HepG2 (cell line): ENCODE results near the gene FURIN. TPM values are rescaled to one million over a fixed set of nuclear protein-coding genes. Genes with fewer than 3 reads are reported as not detected.

Experiments
- FOXP1 ChIP-seq, 2 experiments: fragments of 450-650 bp in 1 of 2; IDR thresholded peaks; 2 replicates each; pipeline ENCODE4 v1.6.1; 2017 to 2018; ENCODE audit warnings: antibody characterized with exemption in 1 of 2
- GABPB1 ChIP-seq: IDR thresholded peaks from 2 replicates; pipeline ENCODE4 v1.6.1; 2016; ENCODE audit warnings: mild to moderate bottlenecking, missing genetic modification reagents, moderate library complexity, missing compliant biosample characterization
- HMG20A ChIP-seq: IDR thresholded peaks from 2 replicates; pipeline ENCODE4 v1.6.1; 2016; ENCODE audit warnings: borderline replicate concordance
- HNRNPUL1 ChIP-seq: fragments of 200-400 bp; formaldehyde crosslinking; IDR thresholded peaks from 2 replicates; pipeline ENCODE4 v1.6.1; 2017; ENCODE audit warnings: low read depth, mild to moderate bottlenecking, low read length, moderate library complexity
- MAF1 ChIP-seq: sonication (generic); formaldehyde crosslinking; IDR thresholded peaks from 2 replicates; pipeline ENCODE4 v1.5.0; 2020; ENCODE audit warnings: missing genetic modification reagents, borderline replicate concordance
- RBAK ChIP-seq: sonication (generic); formaldehyde crosslinking; IDR thresholded peaks from 2 replicates; pipeline ENCODE4 v1.5.1; 2020; ENCODE audit warnings: mild to moderate bottlenecking, missing genetic modification reagents
- SAP130 ChIP-seq: IDR thresholded peaks from 2 replicates; pipeline ENCODE4 v1.6.1; 2016; ENCODE audit warnings: low read depth
- ZMYM3 ChIP-seq: sonication (generic); formaldehyde crosslinking; IDR thresholded peaks from 2 replicates; pipeline ENCODE4 v1.5.1; 2020; ENCODE audit warnings: mild to moderate bottlenecking, missing genetic modification reagents
- ZNF121 ChIP-seq: sonication (generic); formaldehyde crosslinking; IDR thresholded peaks from 2 replicates; pipeline ENCODE4 v1.5.0; 2020; ENCODE audit warnings: mild to moderate bottlenecking, missing genetic modification reagents
- ZNF512 ChIP-seq: sonication (generic); formaldehyde crosslinking; IDR thresholded peaks from 2 replicates; pipeline ENCODE4 v1.4.0; 2020; ENCODE audit warnings: mild to moderate bottlenecking, missing genetic modification reagents
- ZNF557 ChIP-seq: sonication (generic); formaldehyde crosslinking; IDR thresholded peaks from 2 replicates; pipeline ENCODE4 v1.4.0; 2020; ENCODE audit warnings: missing genetic modification reagents
- ZNF7 ChIP-seq: IDR thresholded peaks from 2 replicates; pipeline ENCODE4 v1.6.1; 2016; ENCODE audit warnings: missing biosample characterization, missing genetic modification reagents
- ZNF703 ChIP-seq: sonication (generic); formaldehyde crosslinking; IDR thresholded peaks from 2 replicates; pipeline ENCODE4 v1.5.1; 2020; ENCODE audit warnings: missing genetic modification reagents, mild to moderate bottlenecking, moderate library complexity, borderline replicate concordance
- ZSCAN21 ChIP-seq: sonication (generic); formaldehyde crosslinking; IDR thresholded peaks from 2 replicates; pipeline ENCODE4 v1.8.0; 2022; ENCODE audit warnings: mild to moderate bottlenecking, missing genetic modification reagents, moderate library complexity, borderline replicate concordance
- polyA plus RNA-seq, 8 experiments: library from polyadenylated mRNA; depleted of rRNA in 3 of 8; stranded (reverse) in 7 of 8; unstranded in 1 of 8; fragments of >200 nt; fragmentation: Illumina TruSeq in 4 of 8; extraction: Trizol in 4 of 8; gene quantifications; 2 replicates each; pipeline versions ENCODE4 v1.2.1 to v1.2.3, GENCODE V29; 2011 to 2016; ENCODE audit warnings: low read depth in 4 of 8, missing spikeins in 1 of 8, mixed read lengths in 1 of 8; ENCODE audit not compliant: insufficient read depth in 1 of 8
- total RNA-seq, 5 experiments: library from RNA; depleted of rRNA; stranded (reverse); fragments of >200 nt; fragmentation: Illumina TruSeq; extraction: Trizol; gene quantifications; 2 replicates each; pipeline ENCODE4 v1.2.3, GENCODE V29; 2016; ENCODE audit warnings: low read depth in 1 of 5
- TF ChIP-seq, protein P1 (sequence below): sonication (generic); formaldehyde crosslinking; IDR thresholded peaks from 2 replicates; pipeline ENCODE4 v1.4.0; 2020; ENCODE audit warnings: missing genetic modification reagents, low read depth, mild to moderate bottlenecking, borderline replicate concordance
- TF ChIP-seq, protein P2 (sequence below): IDR thresholded peaks from 2 replicates; pipeline ENCODE4 v1.6.1; 2016; ENCODE audit warnings: missing genetic modification reagents, missing compliant biosample characterization
- TF ChIP-seq, protein P3 (sequence below): sonication (generic); formaldehyde crosslinking; IDR thresholded peaks from 2 replicates; pipeline ENCODE4 v1.9.0; 2022; ENCODE audit warnings: low read depth, missing genetic modification reagents
- TF ChIP-seq, protein P4 (sequence below): sonication (generic); formaldehyde crosslinking; IDR thresholded peaks from 2 replicates; pipeline ENCODE4 v1.4.0; 2020; ENCODE audit warnings: mild to moderate bottlenecking, missing genetic modification reagents, borderline replicate concordance
- TF ChIP-seq, protein P5 (sequence below): sonication (generic); formaldehyde crosslinking; IDR thresholded peaks from 2 replicates; pipeline ENCODE4; 2020; ENCODE audit warnings: missing genetic modification reagents, mild to moderate bottlenecking, borderline replicate concordance

The FURIN gene
- total and polyA plus RNA-seq, 2 of the 13 experiments (the other 11 are each of a cell fraction or from before 2014, with no cell fraction given), result 15.2 to 17.4 TPM

DNA sequence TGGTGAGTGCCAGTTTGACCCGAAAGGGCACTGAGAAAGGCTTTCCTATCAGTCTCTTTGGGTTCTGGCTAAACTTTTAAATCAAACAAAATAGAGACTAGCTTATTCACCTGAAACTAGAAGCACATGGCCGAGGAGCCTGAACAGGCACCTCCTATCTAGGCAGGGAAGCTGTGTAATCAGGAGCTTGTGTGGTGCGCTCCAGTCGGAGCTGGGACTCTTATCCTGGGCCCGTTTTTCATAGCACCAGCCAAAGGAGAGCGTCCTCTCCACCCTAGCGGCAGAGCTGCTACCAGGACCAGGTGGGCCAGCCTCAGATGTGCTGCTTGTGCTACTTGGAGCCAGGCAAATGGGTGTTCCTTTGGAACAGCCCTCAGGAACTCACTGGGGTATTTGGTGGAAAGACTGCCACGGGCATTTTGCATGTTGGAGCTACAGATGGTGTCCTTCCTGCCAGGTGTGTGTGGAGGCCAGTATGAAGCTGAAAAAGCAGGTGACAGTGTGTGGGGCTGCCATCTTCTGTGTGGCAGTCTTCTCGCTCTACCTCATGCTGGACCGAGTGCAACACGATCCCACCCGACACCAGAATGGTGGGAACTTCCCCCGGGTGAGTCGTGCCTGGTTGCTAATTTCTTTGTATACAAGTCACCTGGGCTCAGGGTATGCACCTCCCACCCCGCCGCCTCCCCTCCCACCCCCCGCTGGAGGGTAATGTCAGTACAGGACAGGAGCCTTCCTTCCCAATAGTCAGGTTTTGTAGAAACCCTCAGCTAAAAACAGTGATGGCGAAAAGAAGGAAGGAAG lies 35.5 kb downstream of the FURIN start (continued):
- TF ChIP-seq ZNF703 (no peak), ZNF512 (CRISPR knock-in tag) (no peak; the same call in 1 of the 2 replicates), ZMYM3 (CRISPR knock-in tag) (no peak), SAP130 (CRISPR knock-in tag) (peak; percentile 12; the same call in 1 of the 2 replicates), GABPB1 (CRISPR knock-in tag) (no peak), MAF1 (CRISPR knock-in tag) (no peak), ZNF121 (CRISPR knock-in tag) (peak; percentile 93), ZNF7 (CRISPR knock-in tag) (no peak), RBAK (CRISPR knock-in tag) (no peak), HMG20A (no peak), ZNF557 (CRISPR knock-in tag) (no peak), HNRNPUL1 (no peak), FOXP1 (IDR thresholded peaks at IDR 0.05) (no peak), FOXP1 (CRISPR knock-in tag; IDR thresholded peaks at IDR 0.05) (no peak), ZSCAN21 (CRISPR knock-in tag) (no peak)
- TF ChIP-seq, protein P1, sequence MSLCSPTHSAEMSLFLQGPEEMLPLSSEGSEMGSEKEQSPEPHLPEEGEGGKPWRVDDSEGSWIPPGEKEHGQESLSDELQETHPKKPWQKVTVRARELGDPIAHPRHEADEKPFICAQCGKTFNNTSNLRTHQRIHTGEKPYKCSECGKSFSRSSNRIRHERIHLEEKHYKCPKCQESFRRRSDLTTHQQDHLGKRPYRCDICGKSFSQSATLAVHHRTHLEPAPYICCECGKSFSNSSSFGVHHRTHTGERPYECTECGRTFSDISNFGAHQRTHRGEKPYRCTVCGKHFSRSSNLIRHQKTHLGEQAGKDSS (CRISPR knock-in tag), result peak; percentile 22; the same call in 1 of the 2 replicates
- TF ChIP-seq, protein P2, sequence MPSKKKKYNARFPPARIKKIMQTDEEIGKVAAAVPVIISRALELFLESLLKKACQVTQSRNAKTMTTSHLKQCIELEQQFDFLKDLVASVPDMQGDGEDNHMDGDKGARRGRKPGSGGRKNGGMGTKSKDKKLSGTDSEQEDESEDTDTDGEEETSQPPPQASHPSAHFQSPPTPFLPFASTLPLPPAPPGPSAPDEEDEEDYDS (CRISPR knock-in tag), result peak; percentile 33; the same call in 1 of the 2 replicates
- TF ChIP-seq, protein P3, sequence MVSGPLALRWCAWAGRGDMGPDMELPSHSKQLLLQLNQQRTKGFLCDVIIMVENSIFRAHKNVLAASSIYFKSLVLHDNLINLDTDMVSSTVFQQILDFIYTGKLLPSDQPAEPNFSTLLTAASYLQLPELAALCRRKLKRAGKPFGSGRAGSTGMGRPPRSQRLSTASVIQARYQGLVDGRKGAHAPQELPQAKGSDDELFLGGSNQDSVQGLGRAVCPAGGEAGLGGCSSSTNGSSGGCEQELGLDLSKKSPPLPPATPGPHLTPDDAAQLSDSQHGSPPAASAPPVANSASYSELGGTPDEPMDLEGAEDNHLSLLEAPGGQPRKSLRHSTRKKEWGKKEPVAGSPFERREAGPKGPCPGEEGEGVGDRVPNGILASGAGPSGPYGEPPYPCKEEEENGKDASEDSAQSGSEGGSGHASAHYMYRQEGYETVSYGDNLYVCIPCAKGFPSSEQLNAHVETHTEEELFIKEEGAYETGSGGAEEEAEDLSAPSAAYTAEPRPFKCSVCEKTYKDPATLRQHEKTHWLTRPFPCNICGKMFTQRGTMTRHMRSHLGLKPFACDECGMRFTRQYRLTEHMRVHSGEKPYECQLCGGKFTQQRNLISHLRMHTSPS (CRISPR knock-in tag), result no peak
- TF ChIP-seq, protein P4, sequence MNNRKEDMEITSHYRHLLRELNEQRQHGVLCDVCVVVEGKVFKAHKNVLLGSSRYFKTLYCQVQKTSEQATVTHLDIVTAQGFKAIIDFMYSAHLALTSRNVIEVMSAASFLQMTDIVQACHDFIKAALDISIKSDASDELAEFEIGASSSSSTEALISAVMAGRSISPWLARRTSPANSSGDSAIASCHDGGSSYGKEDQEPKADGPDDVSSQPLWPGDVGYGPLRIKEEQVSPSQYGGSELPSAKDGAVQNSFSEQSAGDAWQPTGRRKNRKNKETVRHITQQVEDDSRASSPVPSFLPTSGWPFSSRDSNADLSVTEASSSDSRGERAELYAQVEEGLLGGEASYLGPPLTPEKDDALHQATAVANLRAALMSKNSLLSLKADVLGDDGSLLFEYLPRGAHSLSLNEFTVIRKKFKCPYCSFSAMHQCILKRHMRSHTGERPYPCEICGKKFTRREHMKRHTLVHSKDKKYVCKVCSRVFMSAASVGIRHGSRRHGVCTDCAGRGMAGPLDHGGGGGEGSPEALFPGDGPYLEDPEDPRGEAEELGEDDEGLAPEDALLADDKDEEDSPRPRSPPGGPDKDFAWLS (CRISPR knock-in tag), result no peak
- TF ChIP-seq, protein P5, sequence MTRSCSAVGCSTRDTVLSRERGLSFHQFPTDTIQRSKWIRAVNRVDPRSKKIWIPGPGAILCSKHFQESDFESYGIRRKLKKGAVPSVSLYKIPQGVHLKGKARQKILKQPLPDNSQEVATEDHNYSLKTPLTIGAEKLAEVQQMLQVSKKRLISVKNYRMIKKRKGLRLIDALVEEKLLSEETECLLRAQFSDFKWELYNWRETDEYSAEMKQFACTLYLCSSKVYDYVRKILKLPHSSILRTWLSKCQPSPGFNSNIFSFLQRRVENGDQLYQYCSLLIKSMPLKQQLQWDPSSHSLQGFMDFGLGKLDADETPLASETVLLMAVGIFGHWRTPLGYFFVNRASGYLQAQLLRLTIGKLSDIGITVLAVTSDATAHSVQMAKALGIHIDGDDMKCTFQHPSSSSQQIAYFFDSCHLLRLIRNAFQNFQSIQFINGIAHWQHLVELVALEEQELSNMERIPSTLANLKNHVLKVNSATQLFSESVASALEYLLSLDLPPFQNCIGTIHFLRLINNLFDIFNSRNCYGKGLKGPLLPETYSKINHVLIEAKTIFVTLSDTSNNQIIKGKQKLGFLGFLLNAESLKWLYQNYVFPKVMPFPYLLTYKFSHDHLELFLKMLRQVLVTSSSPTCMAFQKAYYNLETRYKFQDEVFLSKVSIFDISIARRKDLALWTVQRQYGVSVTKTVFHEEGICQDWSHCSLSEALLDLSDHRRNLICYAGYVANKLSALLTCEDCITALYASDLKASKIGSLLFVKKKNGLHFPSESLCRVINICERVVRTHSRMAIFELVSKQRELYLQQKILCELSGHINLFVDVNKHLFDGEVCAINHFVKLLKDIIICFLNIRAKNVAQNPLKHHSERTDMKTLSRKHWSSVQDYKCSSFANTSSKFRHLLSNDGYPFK (CRISPR knock-in tag), result no peak
